ENCODE results near the gene KRTAP4-9. TPM values are rescaled to one million over a fixed set of nuclear protein-coding genes. Genes with fewer than 3 reads are reported as not detected.
"Not testable (repeated sequence)": the region's sequence is repeated elsewhere in the genome, so short reads cannot be mapped to it uniquely, and the experiment has no call there.

The KRTAP4-9 gene
- total RNA-seq, 4 donors from 2014 or later, result not detected

DNA sequence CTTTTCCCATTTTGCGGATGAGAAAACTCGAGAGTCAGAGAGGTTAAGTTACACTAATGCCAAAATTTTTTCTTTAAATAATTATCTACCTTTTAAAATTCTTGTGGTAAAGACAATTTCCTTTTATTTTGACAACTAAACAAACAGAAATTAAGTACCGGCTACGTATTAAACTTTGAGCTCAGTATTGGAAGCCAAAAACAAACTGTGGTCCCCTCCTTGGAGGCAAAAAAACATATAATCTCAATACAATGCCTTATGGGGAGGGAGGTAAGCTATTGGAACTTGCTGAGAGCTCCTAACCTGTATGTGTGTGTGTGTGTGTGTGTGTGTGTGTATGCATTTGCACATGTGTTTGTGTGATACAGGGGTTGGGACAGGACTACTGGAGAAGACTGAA lies 41.7 kb upstream of the KRTAP4-9 start:
- DNase-seq (ENCODE audit: low spot score in 2 of 2), result no peak
- Histone ChIP-seq H3K9me3 (no peaks in the 10 kb centered on the region), H3K36me3 (no peaks in the 10 kb centered on the region), H3K4me1 (peaks cover 0 to 15% (median 0%) of the 10 kb centered on the region in 4 donors), H3K27me3 (no peaks in the 10 kb centered on the region), H3K4me3 (no peak overlapping the region), H3K27ac (no peak overlapping the region)
- TF ChIP-seq, protein P1, sequence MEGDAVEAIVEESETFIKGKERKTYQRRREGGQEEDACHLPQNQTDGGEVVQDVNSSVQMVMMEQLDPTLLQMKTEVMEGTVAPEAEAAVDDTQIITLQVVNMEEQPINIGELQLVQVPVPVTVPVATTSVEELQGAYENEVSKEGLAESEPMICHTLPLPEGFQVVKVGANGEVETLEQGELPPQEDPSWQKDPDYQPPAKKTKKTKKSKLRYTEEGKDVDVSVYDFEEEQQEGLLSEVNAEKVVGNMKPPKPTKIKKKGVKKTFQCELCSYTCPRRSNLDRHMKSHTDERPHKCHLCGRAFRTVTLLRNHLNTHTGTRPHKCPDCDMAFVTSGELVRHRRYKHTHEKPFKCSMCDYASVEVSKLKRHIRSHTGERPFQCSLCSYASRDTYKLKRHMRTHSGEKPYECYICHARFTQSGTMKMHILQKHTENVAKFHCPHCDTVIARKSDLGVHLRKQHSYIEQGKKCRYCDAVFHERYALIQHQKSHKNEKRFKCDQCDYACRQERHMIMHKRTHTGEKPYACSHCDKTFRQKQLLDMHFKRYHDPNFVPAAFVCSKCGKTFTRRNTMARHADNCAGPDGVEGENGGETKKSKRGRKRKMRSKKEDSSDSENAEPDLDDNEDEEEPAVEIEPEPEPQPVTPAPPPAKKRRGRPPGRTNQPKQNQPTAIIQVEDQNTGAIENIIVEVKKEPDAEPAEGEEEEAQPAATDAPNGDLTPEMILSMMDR (IDR thresholded peaks at IDR 0.05), result no peak
- TF ChIP-seq POLR2A (IDR thresholded peaks at IDR 0.05), result no peak
- no peak for TF ChIP-seq EP300 (IDR thresholded peaks at IDR 0.05)
- WGBS, 2 donors, result 71 to 78% methylated on average over 4 of the region's 4 CpGs

DNA sequence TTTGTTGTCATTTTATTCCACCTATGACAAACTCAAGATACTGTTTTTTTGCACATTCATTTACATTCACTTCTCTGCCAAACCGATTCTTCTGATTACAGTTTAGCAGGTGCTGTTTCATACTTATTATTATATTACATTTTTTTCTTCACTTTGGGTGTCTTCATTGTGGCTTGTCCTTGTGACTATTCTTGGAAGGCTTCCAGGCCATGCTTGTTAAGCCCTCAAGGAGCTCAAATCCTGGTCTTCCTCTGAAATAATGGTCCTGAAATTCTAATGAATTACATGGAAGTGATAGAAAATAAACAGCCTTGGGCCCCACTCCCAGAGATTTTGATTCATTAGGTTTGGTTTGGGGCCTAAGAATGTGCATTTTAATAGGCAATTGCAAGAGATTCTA lies 40.9 kb upstream of the KRTAP4-9 start:
- Histone ChIP-seq H3K4me1 (peaks cover 0 to 13% (median 0%) of the 10 kb centered on the region in 4 donors), H3K36me3 (no peaks in the 10 kb centered on the region), H3K27ac (no peak overlapping the region), H3K27me3 (no peaks in the 10 kb centered on the region), H3K9me3 (no peaks in the 10 kb centered on the region), H3K4me3 (no peak overlapping the region)
- TF ChIP-seq POLR2A (IDR thresholded peaks at IDR 0.05) (no peak), EP300 (IDR thresholded peaks at IDR 0.05) (no peak)
- TF ChIP-seq, protein P1 (IDR thresholded peaks at IDR 0.05), result no peak
- 85 to 88% methylated on average over 1 of the region's 1 CpG for WGBS, 2 donors
- DNase-seq (ENCODE audit: low spot score in 2 of 2), result no peak

DNA sequence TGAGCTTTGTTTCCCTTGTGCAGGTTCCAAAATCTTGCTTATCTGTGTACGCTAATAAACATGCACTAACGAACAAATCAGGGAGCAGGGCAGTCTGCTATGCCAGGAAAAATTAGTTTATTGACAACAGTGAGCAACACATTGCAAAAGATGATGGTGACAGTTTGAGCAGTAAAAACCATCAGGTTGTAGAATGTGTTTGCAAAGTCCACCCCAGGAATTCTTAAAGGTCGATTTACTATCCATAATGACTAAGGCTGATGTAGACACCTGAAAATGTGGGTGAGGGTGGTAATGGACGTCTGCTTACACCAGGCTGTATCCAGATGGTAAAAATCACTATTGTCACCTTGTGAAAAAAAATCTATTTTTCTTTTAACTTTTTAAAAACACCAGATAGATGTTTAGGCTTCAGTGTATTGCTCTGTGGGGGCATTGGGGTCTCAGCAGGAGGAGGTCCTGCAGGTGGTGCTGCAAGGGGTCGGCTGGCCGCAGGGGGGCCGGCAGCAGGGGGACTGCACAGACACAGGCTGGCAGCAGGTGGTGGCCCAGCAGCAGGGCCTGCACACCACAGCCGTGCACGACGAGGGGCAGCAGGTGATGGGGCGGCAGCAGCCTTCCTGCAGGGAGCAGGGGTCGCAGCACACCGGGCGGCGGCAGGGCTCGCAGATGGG lies 40.0 kb upstream of the KRTAP4-9 start:
- H3K36me3 ChIP-seq; H3K4me1 ChIP-seq; H3K9me3 ChIP-seq; H3K4me3 ChIP-seq; H3K27ac ChIP-seq; DNase-seq (ENCODE audit: low spot score in 2 of 2); H3K27me3 ChIP-seq: not testable (repeated sequence)
- WGBS, 2 donors, result 80 to 82% methylated on average over 7 of the region's 16 CpGs

DNA sequence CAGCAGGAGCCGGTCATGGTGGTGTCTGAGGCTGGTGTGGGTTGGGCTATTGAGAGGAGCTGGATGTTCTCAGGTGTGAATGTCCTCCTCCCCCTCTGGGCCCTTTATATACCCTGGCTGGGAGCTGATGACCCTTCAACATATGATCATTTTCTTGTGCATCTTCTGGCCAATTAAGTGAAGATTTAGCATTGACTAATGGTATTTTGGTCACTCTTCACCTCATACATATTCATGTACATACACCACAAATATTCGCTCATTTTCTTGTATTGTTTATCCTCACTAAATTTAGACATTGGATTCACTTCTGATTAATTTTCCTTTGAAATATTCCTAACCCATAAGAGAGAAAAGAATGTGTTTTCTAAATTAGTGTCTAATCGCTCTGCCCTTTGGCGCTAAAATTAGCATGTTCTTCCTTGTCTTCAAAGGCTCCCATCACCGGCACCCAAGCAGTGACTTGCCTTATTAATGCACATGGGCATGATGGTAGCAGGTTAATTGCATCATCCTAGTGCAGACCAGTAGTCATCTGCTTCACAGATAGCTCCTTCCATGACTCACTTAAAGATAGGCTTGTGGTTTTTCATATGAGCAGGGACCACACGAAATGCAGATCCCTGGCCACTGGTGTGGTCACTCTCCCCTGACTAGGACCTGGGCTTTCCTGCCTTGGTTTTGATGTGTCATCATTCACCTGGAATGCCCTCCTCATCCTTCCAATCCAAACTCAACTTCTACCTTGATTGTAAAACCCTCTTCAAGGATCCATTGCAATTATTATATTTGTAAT lies 39.2 kb upstream of the KRTAP4-9 start, which contains the start of gene KRTAP2-4:
KRTAP2-4 (minus strand) TSS at position 51 of the 796 bp plus-strand sequence; CDS start at position 17, 34 bp downstream.
- no peak for DNase-seq (ENCODE audit: low spot score in 2 of 2)
- Histone ChIP-seq H3K4me1 (no peaks in the 10 kb centered on the region), H3K36me3 (no peaks in the 10 kb centered on the region), H3K4me3 (no peak within 1 kb of the TSS), H3K9me3 (no peaks in the 10 kb centered on the region), H3K27me3 (no peaks in the 10 kb centered on the region), H3K27ac (no peak within 1 kb of the TSS)
- WGBS, 2 donors, result 90 to 95% methylated on average over 5 to 6 of the region's 6 CpGs
- TF ChIP-seq POLR2A (IDR thresholded peaks at IDR 0.05), result no peak

DNA sequence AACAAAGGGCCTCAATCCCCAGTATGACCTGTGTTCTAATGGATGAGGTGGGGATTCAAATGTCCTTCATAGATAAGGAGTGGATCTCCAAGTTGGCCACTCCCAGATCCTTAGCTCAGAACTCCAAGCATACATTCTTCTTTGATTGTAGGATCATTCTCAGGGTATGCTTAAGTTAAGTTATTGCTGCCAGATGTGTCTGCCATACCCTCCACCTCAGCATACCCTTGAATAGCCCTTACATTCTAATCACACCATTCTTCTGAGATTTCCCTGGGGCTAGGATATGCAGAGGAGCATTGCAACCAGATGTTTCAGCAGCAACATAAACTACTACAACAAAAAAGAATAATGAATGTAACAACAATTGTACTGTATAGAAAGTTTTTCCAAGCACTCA lies 37.9 kb upstream of the KRTAP4-9 start:
- H3K4me3 ChIP-seq, result no peak overlapping the region
- DNase-seq (ENCODE audit: low spot score in 2 of 2), result no peak
- H3K27me3 ChIP-seq, result no peaks in the 10 kb centered on the region
- no peaks in the 10 kb centered on the region for H3K4me1 ChIP-seq
- H3K9me3 ChIP-seq, result no peaks in the 10 kb centered on the region
- no peaks in the 10 kb centered on the region for H3K36me3 ChIP-seq
- no peak for TF ChIP-seq EP300 (IDR thresholded peaks at IDR 0.05)
- TF ChIP-seq POLR2A (IDR thresholded peaks at IDR 0.05), result no peak
- TF ChIP-seq, protein P1 (IDR thresholded peaks at IDR 0.05), result no peak
- H3K27ac ChIP-seq, result no peak overlapping the region

DNA sequence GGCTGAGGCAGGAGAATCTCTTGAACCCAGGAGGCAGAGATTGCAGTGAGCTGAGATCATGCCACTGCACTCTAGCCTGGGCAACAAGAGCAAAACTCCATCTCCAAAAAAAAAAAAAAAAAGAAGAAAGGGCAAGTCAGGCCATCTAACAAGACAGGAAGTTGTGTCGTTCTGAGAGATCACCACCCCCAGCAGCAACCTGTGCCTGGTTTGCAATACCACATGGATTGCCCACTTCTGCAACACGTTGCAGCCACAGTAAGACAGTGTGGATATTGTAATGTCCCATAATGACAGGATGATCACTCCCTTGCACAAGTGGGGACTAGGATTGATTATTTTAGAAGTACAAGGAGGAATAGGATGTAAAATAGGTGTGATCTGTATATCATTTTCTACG lies 36.2 kb upstream of the KRTAP4-9 start:
- no peaks in the 10 kb centered on the region for H3K27me3 ChIP-seq
- TF ChIP-seq EP300 (IDR thresholded peaks at IDR 0.05) (no peak), POLR2A (IDR thresholded peaks at IDR 0.05) (no peak)
- TF ChIP-seq, protein P1 (IDR thresholded peaks at IDR 0.05), result no peak
- H3K4me3 ChIP-seq, result no peak overlapping the region
- H3K36me3 ChIP-seq, result no peaks in the 10 kb centered on the region
- no peaks in the 10 kb centered on the region for H3K9me3 ChIP-seq
- H3K4me1 ChIP-seq, result no peaks in the 10 kb centered on the region
- no peak for DNase-seq (ENCODE audit: low spot score in 2 of 2)
- H3K27ac ChIP-seq, result no peak overlapping the region
- 78 to 80% methylated on average over 3 of the region's 3 CpGs for WGBS, 2 donors
